Stomach (tissue), 4 donors: ENCODE measurements around the gene PROS1.

Experiments
- CTCF ChIP-seq, 7 experiments: fragments of 450-650 bp in 4 of 7; fragments of 200-600 bp in 3 of 7; sonication (generic) in 3 of 7; IDR thresholded peaks; one replicate each; pipeline ENCODE4 v1.5.1; 2016 to 2019; ENCODE audit warnings: antibody characterized with exemption in 7 of 7, control low read depth in 2 of 7, mild to moderate bottlenecking in 1 of 7
- POLR2AphosphoS5 ChIP-seq, 3 donors: sonication (generic); formaldehyde crosslinking; IDR thresholded peaks; one replicate each; pipeline ENCODE4 v1.6.1; 2016; ENCODE audit warnings: antibody characterized with exemption in 3 of 3

GRCh38 chr3:93961489-93961888 lies 12.2 kb downstream of the PROS1 start:
- TF ChIP-seq POLR2AphosphoS5 (IDR thresholded peaks at IDR 0.05) = no peak
- no peak for TF ChIP-seq CTCF (IDR thresholded peaks at IDR 0.05)
